Panc1 (cell line): ENCODE data around the gene CLEC14A. TPM values are rescaled to one million over a fixed set of nuclear protein-coding genes. Genes with fewer than 3 reads are reported as not detected.

Experiments
- ATAC-seq: fragments of 200-7000 bp; cut with Tn5 transposase; 2 replicates; pipeline ENCODE4 v1.9.1; 2020; ENCODE audit warnings: mild to moderate bottlenecking, moderate library complexity
- BruUV-seq: library from RNA; stranded (reverse); fragments of 400-500 nt; replicated peaks from 2 replicates; lab custom pipeline; 2021; lab: Mats Ljungman, UMichigan
- CTCF ChIA-PET: fragments of 300-600 bp; sonication (Branson Sonifier 250); formaldehyde crosslinking; loops from one replicate; lab custom pipeline; 2022; ENCODE audit warnings: antibody characterized with exemption; lab: Charles Lee
- POLR2A ChIA-PET: fragments of 300-600 bp; sonication (Branson Sonifier 250); formaldehyde crosslinking; loops from one replicate; lab custom pipeline; 2022; ENCODE audit warnings: antibody characterized with exemption; lab: Charles Lee
- DNase-seq: peaks from one replicate; pipeline ENCODE4 v3.0.0-alpha.2; 2010; ENCODE audit warnings: low read depth, low spot score
- H3K27ac ChIP-seq: 2 replicates; pipeline ENCODE4 v1.5.1; 2011; ENCODE audit warnings: mild to moderate bottlenecking, low read length, inconsistent platforms
- H3K27me3 ChIP-seq: fragments of 200-500 bp; sonication (Bioruptor generic); 2 replicates; pipeline ENCODE4 v1.6.0; 2014; ENCODE audit warnings: low read length, inconsistent platforms; ENCODE audit not compliant: control insufficient read depth, insufficient read depth
- H3K36me3 ChIP-seq: fragments of 200-500 bp; sonication (Bioruptor generic); 2 replicates; pipeline ENCODE4 v1.5.1; 2014; ENCODE audit warnings: inconsistent platforms, mild to moderate bottlenecking, low read length, moderate library complexity; ENCODE audit not compliant: control insufficient read depth, insufficient read depth
- H3K4me1 ChIP-seq: 2 replicates; pipeline ENCODE4 v1.5.1; 2011; ENCODE audit warnings: inconsistent platforms, mild to moderate bottlenecking, low read length, moderate library complexity; ENCODE audit not compliant: control insufficient read depth, insufficient read depth
- H3K4me3 ChIP-seq, 2 experiments: 2 replicates each; pipeline ENCODE4 v1.5.1; 2011 to 2012; ENCODE audit warnings: low read depth in 2 of 2, low read length in 2 of 2, mild to moderate bottlenecking in 2 of 2, inconsistent platforms in 1 of 2, moderate library complexity in 1 of 2
- H3K9me3 ChIP-seq: fragments of 200-500 bp; sonication (Bioruptor generic); 2 replicates; pipeline ENCODE4 v1.5.1; 2014; ENCODE audit warnings: low read depth, mild to moderate bottlenecking, inconsistent platforms, low read length, moderate library complexity; ENCODE audit not compliant: control insufficient read depth, insufficient read depth
- POLR2AphosphoS5 ChIP-seq: IDR thresholded peaks from 2 replicates; pipeline ENCODE4 v1.6.1; 2012; ENCODE audit warnings: mild to moderate bottlenecking, low read depth, low read length, moderate library complexity
- SIN3A ChIP-seq: IDR thresholded peaks from 2 replicates; pipeline ENCODE4 v1.6.1; 2012; ENCODE audit warnings: low read depth, mild to moderate bottlenecking, low read length, moderate library complexity, borderline replicate concordance; ENCODE audit not compliant: insufficient read depth
- TCF7L2 ChIP-seq: IDR thresholded peaks from 2 replicates; pipeline ENCODE4 v1.6.1; 2011; ENCODE audit warnings: mild to moderate bottlenecking, low read depth, low read length, inconsistent platforms
- in situ Hi-C: cut with HindIII; loops from 2 replicates; pipeline ENCODE4 v1.10.0; 2016; ENCODE audit warnings: low sequenced_read_pairs, low pct_unique_long_range_greater_than_20kb
- intact Hi-C: fragments of 100-400 bp; cut with micrococcal nuclease; formaldehyde crosslinking; loops from one replicate; pipeline ENCODE4 v1.10.0; 2022; ENCODE audit not compliant: unreplicated experiment
- total RNA-seq: library from RNA; stranded (reverse); gene quantifications from one replicate; pipeline ENCODE4 v1.2.1, GENCODE V29; 2021; ENCODE audit not compliant: unreplicated experiment
- TF ChIP-seq, protein P1 (sequence below), 2 experiments: IDR thresholded peaks; 2 replicates each; pipeline ENCODE4 v1.6.1; 2011 to 2012; ENCODE audit warnings: low read depth in 2 of 2, control low read depth in 1 of 2, low read length in 1 of 2, mild to moderate bottlenecking in 1 of 2, moderate library complexity in 1 of 2; ENCODE audit not compliant: insufficient read depth in 1 of 2
- TF ChIP-seq, protein P2 (sequence below): fragments of 450-650 bp; IDR thresholded peaks from 2 replicates; pipeline ENCODE4 v1.5.1; 2017; ENCODE audit warnings: mild to moderate bottlenecking

CLEC14A gene
- total RNA-seq, 1 experiment from 2014 or later, result 0.10 TPM

DNA sequence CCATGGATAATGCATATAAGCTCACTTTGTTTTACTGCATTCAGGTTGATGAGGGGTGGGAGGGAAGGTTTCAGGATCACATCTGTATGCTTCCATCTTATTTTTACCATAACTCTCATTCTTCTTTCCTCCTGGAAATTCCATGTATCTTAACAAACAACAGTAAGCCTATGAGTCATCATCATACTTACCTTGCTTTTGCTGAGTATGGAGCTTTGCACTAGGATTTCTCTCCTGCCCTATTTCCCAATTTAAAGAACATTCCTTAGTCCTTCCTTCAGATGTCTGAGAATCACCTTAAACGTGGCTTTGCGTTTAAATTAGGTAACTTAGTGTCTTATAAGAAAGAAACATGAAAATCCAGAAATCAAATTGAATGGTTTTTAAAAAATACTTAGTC is 1.6 kb upstream of the CLEC14A start:
- TF ChIP-seq TCF7L2 (no peak), SIN3A (no peak), POLR2AphosphoS5 (no peak)
- TF ChIP-seq, protein P1, sequence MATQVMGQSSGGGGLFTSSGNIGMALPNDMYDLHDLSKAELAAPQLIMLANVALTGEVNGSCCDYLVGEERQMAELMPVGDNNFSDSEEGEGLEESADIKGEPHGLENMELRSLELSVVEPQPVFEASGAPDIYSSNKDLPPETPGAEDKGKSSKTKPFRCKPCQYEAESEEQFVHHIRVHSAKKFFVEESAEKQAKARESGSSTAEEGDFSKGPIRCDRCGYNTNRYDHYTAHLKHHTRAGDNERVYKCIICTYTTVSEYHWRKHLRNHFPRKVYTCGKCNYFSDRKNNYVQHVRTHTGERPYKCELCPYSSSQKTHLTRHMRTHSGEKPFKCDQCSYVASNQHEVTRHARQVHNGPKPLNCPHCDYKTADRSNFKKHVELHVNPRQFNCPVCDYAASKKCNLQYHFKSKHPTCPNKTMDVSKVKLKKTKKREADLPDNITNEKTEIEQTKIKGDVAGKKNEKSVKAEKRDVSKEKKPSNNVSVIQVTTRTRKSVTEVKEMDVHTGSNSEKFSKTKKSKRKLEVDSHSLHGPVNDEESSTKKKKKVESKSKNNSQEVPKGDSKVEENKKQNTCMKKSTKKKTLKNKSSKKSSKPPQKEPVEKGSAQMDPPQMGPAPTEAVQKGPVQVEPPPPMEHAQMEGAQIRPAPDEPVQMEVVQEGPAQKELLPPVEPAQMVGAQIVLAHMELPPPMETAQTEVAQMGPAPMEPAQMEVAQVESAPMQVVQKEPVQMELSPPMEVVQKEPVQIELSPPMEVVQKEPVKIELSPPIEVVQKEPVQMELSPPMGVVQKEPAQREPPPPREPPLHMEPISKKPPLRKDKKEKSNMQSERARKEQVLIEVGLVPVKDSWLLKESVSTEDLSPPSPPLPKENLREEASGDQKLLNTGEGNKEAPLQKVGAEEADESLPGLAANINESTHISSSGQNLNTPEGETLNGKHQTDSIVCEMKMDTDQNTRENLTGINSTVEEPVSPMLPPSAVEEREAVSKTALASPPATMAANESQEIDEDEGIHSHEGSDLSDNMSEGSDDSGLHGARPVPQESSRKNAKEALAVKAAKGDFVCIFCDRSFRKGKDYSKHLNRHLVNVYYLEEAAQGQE (IDR thresholded peaks at IDR 0.05; ENCODE audit: insufficient read depth in 1 of 2, low read depth in 2 of 2, low read length in 1 of 2), result no peak
- TF ChIP-seq, protein P2, sequence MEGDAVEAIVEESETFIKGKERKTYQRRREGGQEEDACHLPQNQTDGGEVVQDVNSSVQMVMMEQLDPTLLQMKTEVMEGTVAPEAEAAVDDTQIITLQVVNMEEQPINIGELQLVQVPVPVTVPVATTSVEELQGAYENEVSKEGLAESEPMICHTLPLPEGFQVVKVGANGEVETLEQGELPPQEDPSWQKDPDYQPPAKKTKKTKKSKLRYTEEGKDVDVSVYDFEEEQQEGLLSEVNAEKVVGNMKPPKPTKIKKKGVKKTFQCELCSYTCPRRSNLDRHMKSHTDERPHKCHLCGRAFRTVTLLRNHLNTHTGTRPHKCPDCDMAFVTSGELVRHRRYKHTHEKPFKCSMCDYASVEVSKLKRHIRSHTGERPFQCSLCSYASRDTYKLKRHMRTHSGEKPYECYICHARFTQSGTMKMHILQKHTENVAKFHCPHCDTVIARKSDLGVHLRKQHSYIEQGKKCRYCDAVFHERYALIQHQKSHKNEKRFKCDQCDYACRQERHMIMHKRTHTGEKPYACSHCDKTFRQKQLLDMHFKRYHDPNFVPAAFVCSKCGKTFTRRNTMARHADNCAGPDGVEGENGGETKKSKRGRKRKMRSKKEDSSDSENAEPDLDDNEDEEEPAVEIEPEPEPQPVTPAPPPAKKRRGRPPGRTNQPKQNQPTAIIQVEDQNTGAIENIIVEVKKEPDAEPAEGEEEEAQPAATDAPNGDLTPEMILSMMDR, result no peak
- in situ Hi-C loops, result no loop called here
- H3K4me3 ChIP-seq, result no peak overlapping the region
- H3K9me3 ChIP-seq, result no peaks in the 10 kb centered on the region
- no TSS peak for BruUV-seq
- ChIA-PET CTCF (no interaction called here), POLR2A (no interaction called here)
- no peak overlapping the region for H3K27ac ChIP-seq
- ATAC-seq, result no peak
- intact Hi-C loops, result no loop called here
- no peaks in the 10 kb centered on the region for H3K4me1 ChIP-seq
- H3K27me3 ChIP-seq, result no peaks in the 10 kb centered on the region
- H3K36me3 ChIP-seq, result no peaks in the 10 kb centered on the region
- no peak for DNase-seq

DNA sequence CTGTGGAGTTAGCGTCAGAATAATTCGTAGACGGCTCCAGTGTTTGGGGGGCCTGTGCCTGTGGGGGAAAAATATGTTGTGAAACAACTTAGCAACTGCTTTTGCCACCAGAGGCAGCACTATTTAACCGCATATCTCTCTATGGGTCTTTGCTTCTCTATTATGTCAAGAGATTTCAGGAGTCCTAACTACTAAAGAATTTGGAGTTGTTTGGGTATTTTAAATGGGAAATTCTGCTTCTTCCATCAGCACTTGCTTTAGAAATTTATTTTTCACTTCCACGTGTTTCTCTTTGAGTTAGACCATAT is 594 bp upstream of the CLEC14A start:
- H3K4me1 ChIP-seq, result no peaks in the 10 kb centered on the region
- no peak overlapping the region for H3K27ac ChIP-seq
- no peak overlapping the region for H3K4me3 ChIP-seq
- POLR2A ChIA-PET, result no interaction called here
- H3K9me3 ChIP-seq, result no peaks in the 10 kb centered on the region
- CTCF ChIA-PET, result no interaction called here
- in situ Hi-C loops, result no loop called here
- intact Hi-C loops, result no loop called here
- ATAC-seq (no peak), DNase-seq (no peak)
- H3K27me3 ChIP-seq, result no peaks in the 10 kb centered on the region
- no peaks in the 10 kb centered on the region for H3K36me3 ChIP-seq
- BruUV-seq, result no TSS peak
- TF ChIP-seq, protein P1 (IDR thresholded peaks at IDR 0.05; ENCODE audit: insufficient read depth in 1 of 2, low read depth in 2 of 2, low read length in 1 of 2), result no peak
- TF ChIP-seq SIN3A, result no peak
- TF ChIP-seq TCF7L2, result no peak
